Gastrocnemius medialis (tissue), 4 donors: ENCODE data around the gene PLCH1. TPM values are rescaled to one million over a fixed set of nuclear protein-coding genes. Genes with fewer than 3 reads are reported as not detected.
"Not testable (repeated sequence)": the region's sequence is repeated elsewhere in the genome, so short reads cannot be mapped to it uniquely, and the experiment has no call there.

Source experiments
- ATAC-seq, 2 donors: fragments of 150-250 bp; one replicate each; pipeline ENCODE4 v1.9.1; 2016
- DNase-seq, 2 donors: peaks; one replicate each; pipeline ENCODE4 v3.0.0-alpha.2; 2019
- H3K27ac ChIP-seq, 4 donors: fragments of 200-600 bp; sonication (generic); 1 replicate in 1 of 4; 2 replicates in 3 of 4; pipeline ENCODE4 v1.5.1; 2016 to 2018; ENCODE audit warnings: mild to moderate bottlenecking in 2 of 4, moderate library complexity in 1 of 4
- H3K27me3 ChIP-seq, 3 donors: fragments of 200-600 bp; sonication (generic) in 2 of 3; 1 replicate in 1 of 3; 2 replicates in 2 of 3; pipeline versions ENCODE4 v1.5.1 to v1.6.0; 2016 to 2019; ENCODE audit warnings: mild to moderate bottlenecking in 1 of 3, moderate library complexity in 1 of 3
- H3K36me3 ChIP-seq, 2 donors: fragments of 200-600 bp; sonication (generic) in 1 of 2; one replicate each; pipeline ENCODE4 v1.5.1; 2017 to 2018
- H3K4me1 ChIP-seq, 2 donors: fragments of 200-600 bp; sonication (generic) in 1 of 2; one replicate each; pipeline ENCODE4 v1.5.1; 2016 to 2017; ENCODE audit warnings: mild to moderate bottlenecking in 2 of 2
- H3K4me3 ChIP-seq, 4 donors: fragments of 200-600 bp; sonication (generic) in 3 of 4; 1 replicate in 1 of 4; 2 replicates in 3 of 4; pipeline ENCODE4 v1.5.1; 2016 to 2019; ENCODE audit warnings: mild to moderate bottlenecking in 2 of 4
- H3K9me3 ChIP-seq, 3 donors: fragments of 200-600 bp; sonication (generic) in 2 of 3; 1 replicate in 1 of 3; 2 replicates in 2 of 3; pipeline ENCODE4 v1.5.1; 2016 to 2019
- POLR2A ChIP-seq, 2 donors: fragments of 450-650 bp; IDR thresholded peaks; one replicate each; pipeline ENCODE4 v1.6.1; 2017; ENCODE audit warnings: antibody characterized with exemption in 2 of 2, mild to moderate bottlenecking in 2 of 2, moderate library complexity in 2 of 2
- in situ Hi-C, 4 donors: fragments of 200-750 bp; cut with MboI; loops; one replicate each; pipeline versions ENCODE4 v1.15.0 to v1.8.0; 2017; ENCODE audit warnings: low sequenced_read_pairs in 4 of 4
- intact Hi-C: fragments of 100-400 bp; cut with DNase I; formaldehyde crosslinking; loops from one replicate; pipeline ENCODE4 v1.15.1; 2023; ENCODE audit warnings: low total_unique reads
- total RNA-seq, 4 donors: library from RNA; depleted of rRNA; stranded (reverse); fragments of >200 nt; gene quantifications; one replicate each; pipeline versions ENCODE4 v1.1.0 to v1.2.3, GENCODE V29; 2016
- TF ChIP-seq, protein P1 (sequence below), 5 experiments: fragments of 450-650 bp in 3 of 5; fragments of 200-600 bp in 2 of 5; sonication (generic) in 2 of 5; IDR thresholded peaks in 4 of 5; conservative IDR thresholded peaks in 1 of 5; 1 replicate in 4 of 5; 2 replicates in 1 of 5; pipeline ENCODE4 v1.5.1; 2016 to 2019; ENCODE audit warnings: antibody characterized with exemption in 5 of 5, mild to moderate bottlenecking in 3 of 5, moderate library complexity in 3 of 5

Gene PLCH1
- total RNA-seq, 4 donors from 2014 or later: 0.07 to 0.33 (median 0.10) TPM; not detected in 1

DNA sequence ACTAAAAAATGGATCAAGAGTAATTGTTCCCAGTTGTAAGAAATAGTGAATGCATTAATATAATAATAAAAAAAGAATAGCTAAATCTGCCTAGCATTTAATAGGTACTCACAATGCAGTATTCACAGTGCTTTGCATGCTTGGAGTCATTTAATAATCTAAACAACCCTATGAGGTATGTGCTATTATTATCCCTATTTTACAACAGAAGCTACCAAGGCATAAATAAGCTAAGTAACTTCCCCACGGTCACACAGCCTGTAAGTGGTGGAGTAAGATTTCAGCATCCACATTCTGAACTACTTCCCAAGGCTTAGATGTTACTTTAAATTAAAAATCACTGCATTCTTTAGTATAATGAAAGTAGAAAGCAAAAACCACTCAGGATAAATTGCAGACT lies 102.9 kb downstream of the PLCH1 start:
- ATAC-seq: no peak
- Histone ChIP-seq H3K36me3 (no peaks in the 10 kb centered on the region), H3K4me3 (no peak overlapping the region), H3K9me3 (no peaks in the 10 kb centered on the region), H3K27me3 (no peaks in the 10 kb centered on the region), H3K4me1 (no peaks in the 10 kb centered on the region), H3K27ac (no peak overlapping the region)
- intact Hi-C loops (no loop called here), in situ Hi-C loops (no loop called here)
- TF ChIP-seq, protein P1, sequence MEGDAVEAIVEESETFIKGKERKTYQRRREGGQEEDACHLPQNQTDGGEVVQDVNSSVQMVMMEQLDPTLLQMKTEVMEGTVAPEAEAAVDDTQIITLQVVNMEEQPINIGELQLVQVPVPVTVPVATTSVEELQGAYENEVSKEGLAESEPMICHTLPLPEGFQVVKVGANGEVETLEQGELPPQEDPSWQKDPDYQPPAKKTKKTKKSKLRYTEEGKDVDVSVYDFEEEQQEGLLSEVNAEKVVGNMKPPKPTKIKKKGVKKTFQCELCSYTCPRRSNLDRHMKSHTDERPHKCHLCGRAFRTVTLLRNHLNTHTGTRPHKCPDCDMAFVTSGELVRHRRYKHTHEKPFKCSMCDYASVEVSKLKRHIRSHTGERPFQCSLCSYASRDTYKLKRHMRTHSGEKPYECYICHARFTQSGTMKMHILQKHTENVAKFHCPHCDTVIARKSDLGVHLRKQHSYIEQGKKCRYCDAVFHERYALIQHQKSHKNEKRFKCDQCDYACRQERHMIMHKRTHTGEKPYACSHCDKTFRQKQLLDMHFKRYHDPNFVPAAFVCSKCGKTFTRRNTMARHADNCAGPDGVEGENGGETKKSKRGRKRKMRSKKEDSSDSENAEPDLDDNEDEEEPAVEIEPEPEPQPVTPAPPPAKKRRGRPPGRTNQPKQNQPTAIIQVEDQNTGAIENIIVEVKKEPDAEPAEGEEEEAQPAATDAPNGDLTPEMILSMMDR (IDR thresholded peaks at IDR 0.05 in 4 of 5, conservative IDR thresholded peaks at IDR 0.05 in 1 of 5): no peak
- no peak for TF ChIP-seq POLR2A (IDR thresholded peaks at IDR 0.05)
- no peak for DNase-seq

DNA sequence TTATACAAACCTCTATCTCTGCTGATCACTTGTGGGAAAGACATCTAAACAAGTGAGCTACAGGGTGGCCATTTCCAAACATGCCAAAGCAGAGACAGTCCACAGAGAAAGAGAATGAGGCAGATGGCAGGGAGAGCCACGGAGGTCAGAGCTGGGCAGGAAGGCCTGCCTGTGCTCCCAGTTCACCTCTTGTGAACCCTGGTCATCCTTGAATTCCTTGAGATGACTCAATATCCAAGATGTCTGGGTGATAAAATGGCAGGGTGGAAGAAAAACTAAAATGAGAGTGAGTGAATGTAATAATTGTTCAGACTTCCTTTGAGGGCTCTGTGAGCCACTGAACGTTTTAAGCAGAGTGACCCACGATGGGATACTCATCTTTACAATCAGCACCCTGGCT lies 104.8 kb downstream of the PLCH1 start:
- intact Hi-C loops: no loop called here
- in situ Hi-C loops: no loop called here
- Histone ChIP-seq H3K9me3 (no peaks in the 10 kb centered on the region), H3K4me3 (no peak overlapping the region), H3K27me3 (no peaks in the 10 kb centered on the region), H3K4me1 (no peaks in the 10 kb centered on the region), H3K27ac (no peak overlapping the region), H3K36me3 (no peaks in the 10 kb centered on the region)
- ATAC-seq (no peak), DNase-seq (no peak)
- TF ChIP-seq, protein P1 (IDR thresholded peaks at IDR 0.05 in 4 of 5, conservative IDR thresholded peaks at IDR 0.05 in 1 of 5): no peak
- TF ChIP-seq POLR2A (IDR thresholded peaks at IDR 0.05): no peak

DNA sequence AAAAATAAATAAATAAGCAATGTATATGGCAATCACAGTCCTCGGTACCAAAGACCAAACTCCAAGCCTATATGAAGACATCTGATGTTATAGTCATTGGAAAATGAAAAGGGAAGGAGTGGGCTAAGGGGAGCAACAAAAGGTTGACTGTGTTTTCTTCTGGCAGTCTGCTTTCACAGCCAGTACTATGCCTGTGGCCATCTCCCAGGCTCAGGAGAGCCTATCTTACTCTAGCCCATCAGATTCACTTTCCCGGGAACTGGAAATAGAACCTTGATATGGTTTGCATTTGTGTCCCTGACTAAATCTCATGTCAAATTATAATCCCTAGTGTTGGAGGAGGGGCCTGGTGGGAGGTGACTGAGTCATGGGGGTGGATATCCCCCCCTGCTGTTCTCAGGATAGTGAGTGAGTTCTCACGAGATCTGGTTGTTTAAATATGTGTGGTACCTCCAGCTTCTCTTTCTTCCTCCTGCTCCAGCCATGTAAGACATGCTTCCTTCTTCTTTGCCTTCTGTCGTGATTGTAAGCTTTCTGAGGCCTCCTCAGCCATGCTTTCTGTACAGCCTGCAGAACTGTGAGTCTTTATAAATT lies 105.3 kb downstream of the PLCH1 start:
- no peak overlapping the region for H3K4me3 ChIP-seq
- intact Hi-C loops (no loop called here), in situ Hi-C loops (no loop called here)
- TF ChIP-seq POLR2A (IDR thresholded peaks at IDR 0.05): no peak
- TF ChIP-seq, protein P1 (IDR thresholded peaks at IDR 0.05 in 4 of 5, conservative IDR thresholded peaks at IDR 0.05 in 1 of 5): no peak
- no peaks in the 10 kb centered on the region for H3K4me1 ChIP-seq
- H3K27me3 ChIP-seq: no peaks in the 10 kb centered on the region
- no peak overlapping the region for H3K27ac ChIP-seq
- H3K9me3 ChIP-seq: no peaks in the 10 kb centered on the region
- H3K36me3 ChIP-seq: no peaks in the 10 kb centered on the region
- DNase-seq (no peak), ATAC-seq (no peak)

DNA sequence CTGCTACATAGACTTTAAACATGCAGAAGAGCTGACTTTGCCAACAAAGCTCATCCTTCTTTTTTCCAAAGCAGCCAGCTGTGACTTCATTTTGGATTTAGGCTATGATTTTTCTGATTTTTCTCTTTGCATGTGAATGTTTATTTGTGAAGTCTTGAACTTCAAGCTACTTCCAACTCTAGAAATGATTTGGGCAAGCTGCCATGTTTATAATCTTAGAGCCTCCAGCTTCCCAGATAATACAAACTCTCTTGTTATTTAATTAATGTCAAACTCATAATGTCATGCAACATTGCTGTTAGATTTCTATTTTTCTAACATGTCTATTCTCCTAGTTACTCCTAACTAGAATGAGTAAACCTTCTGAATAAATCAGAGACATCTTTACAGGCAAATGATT lies 106.4 kb downstream of the PLCH1 start:
- ATAC-seq, H3K27me3 ChIP-seq, H3K4me3 ChIP-seq, H3K36me3 ChIP-seq, in situ Hi-C loops, H3K4me1 ChIP-seq, DNase-seq, H3K9me3 ChIP-seq, intact Hi-C loops, H3K27ac ChIP-seq: not testable (repeated sequence)

DNA sequence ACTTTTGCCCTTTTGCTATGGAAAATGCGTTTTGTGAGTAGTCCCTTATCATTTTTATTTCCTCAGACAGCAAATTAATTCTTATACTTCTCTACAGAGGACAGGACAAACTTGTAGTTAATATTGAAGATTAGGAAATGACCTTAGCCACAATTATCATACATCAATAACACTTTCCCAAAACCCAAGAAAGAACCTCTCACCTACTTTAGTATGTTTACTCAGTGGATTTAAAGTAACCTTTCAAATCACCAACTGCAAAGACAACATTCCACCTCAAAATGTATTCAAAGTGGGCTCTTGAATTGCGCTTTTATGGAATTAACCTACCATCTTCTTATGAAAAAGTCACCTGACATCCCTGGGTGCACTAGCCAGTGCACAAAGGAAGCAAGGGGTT lies 107.3 kb downstream of the PLCH1 start:
- H3K9me3 ChIP-seq: no peaks in the 10 kb centered on the region
- no peak overlapping the region for H3K27ac ChIP-seq
- H3K36me3 ChIP-seq: no peaks in the 10 kb centered on the region
- in situ Hi-C loops: no loop called here
- ATAC-seq (no peak), DNase-seq (no peak)
- H3K4me1 ChIP-seq: no peaks in the 10 kb centered on the region
- intact Hi-C loops: no loop called here
- H3K4me3 ChIP-seq: no peak overlapping the region
- H3K27me3 ChIP-seq: no peaks in the 10 kb centered on the region
- TF ChIP-seq, protein P1 (IDR thresholded peaks at IDR 0.05 in 4 of 5, conservative IDR thresholded peaks at IDR 0.05 in 1 of 5): no peak
- no peak for TF ChIP-seq POLR2A (IDR thresholded peaks at IDR 0.05)
